Thoracic aorta (tissue), 2 donors: Measurements from ENCODE around the gene SOX15. TPM values are rescaled to one million over a fixed set of nuclear protein-coding genes. Genes with fewer than 3 reads are reported as not detected.

Source experiments
- ATAC-seq: fragments of 150-250 bp; one replicate; pipeline ENCODE4 v1.8.0; 2017; ENCODE audit warnings: low read depth; ENCODE audit not compliant: insufficient number of reproducible peaks, low FRiP score
- DNase-seq: peaks from one replicate; pipeline ENCODE4 v3.0.0-alpha.2; 2020; ENCODE audit warnings: low spot score
- H3K27ac ChIP-seq, 2 donors: fragments of 200-600 bp; sonication (generic); 1 replicate in 1 of 2; 2 replicates in 1 of 2; pipeline ENCODE4 v1.5.1; 2016; ENCODE audit warnings: mild to moderate bottlenecking in 2 of 2, moderate library complexity in 2 of 2
- H3K27me3 ChIP-seq: fragments of 200-600 bp; sonication (generic); replicated peaks from 2 replicates; pipeline ENCODE4 v1.6.0; 2016; ENCODE audit warnings: mild to moderate bottlenecking; ENCODE audit not compliant: insufficient read depth
- H3K36me3 ChIP-seq: fragments of 200-600 bp; sonication (generic); one replicate; pipeline ENCODE4 v1.5.1; 2016
- H3K4me1 ChIP-seq, 2 donors: fragments of 200-600 bp; sonication (generic); 1 replicate in 1 of 2; 2 replicates in 1 of 2; pipeline versions ENCODE4 v1.5.1 to v1.6.0; 2016; ENCODE audit warnings: low read depth in 2 of 2, mild to moderate bottlenecking in 1 of 2; ENCODE audit not compliant: control insufficient read depth in 1 of 2
- H3K4me3 ChIP-seq: fragments of 200-600 bp; sonication (generic); 2 replicates; pipeline ENCODE4 v1.5.1; 2016; ENCODE audit warnings: mild to moderate bottlenecking
- H3K9me3 ChIP-seq: fragments of 200-600 bp; sonication (generic); 2 replicates; pipeline ENCODE4 v1.5.1; 2016
- CTCF ChIP-seq: fragments of 200-600 bp; sonication (generic); IDR thresholded peaks from one replicate; pipeline ENCODE4 v1.5.1; 2019; ENCODE audit warnings: antibody characterized with exemption
- total RNA-seq, 2 donors: library from RNA; depleted of rRNA; stranded (reverse); fragments of >200 nt; gene quantifications; one replicate each; pipeline versions ENCODE4 v1.1.0 to v1.2.3, GENCODE V29; 2016

Gene SOX15
- total RNA-seq = 1 to 10 TPM in 1 of 2 donors, under 1 TPM in 1; 0.81 to 2.8 TPM

DNA sequence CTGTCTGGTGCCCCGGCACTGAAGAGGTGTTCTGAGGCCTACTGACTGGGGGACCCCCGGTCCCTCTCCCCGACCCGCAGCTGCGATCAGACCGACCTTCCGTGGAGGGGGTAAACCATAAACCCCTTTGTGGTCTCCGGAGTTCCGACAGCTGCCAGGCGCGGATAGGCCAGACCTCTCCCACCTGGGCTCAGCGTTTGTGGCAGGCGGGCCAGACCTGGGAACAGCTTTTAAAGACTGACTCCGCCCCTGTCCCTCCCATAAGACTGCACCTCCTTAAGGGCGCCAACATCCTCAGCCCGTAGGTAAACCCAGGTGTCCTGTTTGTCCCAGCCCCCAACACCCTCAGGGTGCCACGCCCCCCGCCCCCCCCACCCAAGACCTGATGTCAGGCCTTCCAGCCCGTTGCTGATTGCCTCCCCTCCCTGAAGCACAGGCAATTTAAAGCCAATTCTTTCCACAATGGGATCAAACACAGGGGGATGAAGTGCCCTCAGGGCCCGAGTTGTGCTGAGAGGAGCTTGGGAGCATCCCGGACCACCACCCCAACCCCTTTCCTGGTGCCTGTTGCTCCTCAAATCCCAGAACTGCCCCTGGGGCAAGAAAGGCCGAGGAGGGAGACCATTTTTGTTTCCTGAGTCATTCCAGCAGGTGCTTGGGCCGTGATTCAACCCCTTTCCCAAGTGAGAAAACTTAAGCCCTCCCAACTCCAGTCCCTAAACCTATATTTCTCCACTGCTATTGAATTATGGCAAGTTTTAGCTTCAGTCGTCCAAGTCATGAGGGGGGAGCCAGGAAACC lies at the start of gene SOX15:
SOX15 (minus strand) TSS at position 204 of the 801 bp plus-strand sequence. CDS start 418 bp downstream, outside the sequence.
- peaks cover 0 to 22% of the 10 kb centered on the region in 2 donors for H3K4me1 ChIP-seq
- no peak for TF ChIP-seq CTCF
- no peak for ATAC-seq
- no peak for DNase-seq
- H3K27me3 ChIP-seq = no peaks in the 10 kb centered on the region
- peak within 1 kb of the TSS; percentile 44 to 50 for H3K27ac ChIP-seq
- no peaks in the 10 kb centered on the region for H3K9me3 ChIP-seq
- peaks cover 34% of the 10 kb centered on the region for H3K36me3 ChIP-seq
- H3K4me3 ChIP-seq = peak within 1 kb of the TSS; percentile 75

GRCh38 chr17:7636163-7636562 lies 46.3 kb upstream of the SOX15 start:
- Histone ChIP-seq H3K36me3 (no peaks in the 10 kb centered on the region), H3K9me3 (no peaks in the 10 kb centered on the region), H3K27me3 (no peaks in the 10 kb centered on the region), H3K4me1 (no peaks in the 10 kb centered on the region), H3K27ac (no peak overlapping the region), H3K4me3 (no peak overlapping the region)
- DNase-seq = no peak
- no peak for ATAC-seq
- TF ChIP-seq CTCF = no peak

DNA sequence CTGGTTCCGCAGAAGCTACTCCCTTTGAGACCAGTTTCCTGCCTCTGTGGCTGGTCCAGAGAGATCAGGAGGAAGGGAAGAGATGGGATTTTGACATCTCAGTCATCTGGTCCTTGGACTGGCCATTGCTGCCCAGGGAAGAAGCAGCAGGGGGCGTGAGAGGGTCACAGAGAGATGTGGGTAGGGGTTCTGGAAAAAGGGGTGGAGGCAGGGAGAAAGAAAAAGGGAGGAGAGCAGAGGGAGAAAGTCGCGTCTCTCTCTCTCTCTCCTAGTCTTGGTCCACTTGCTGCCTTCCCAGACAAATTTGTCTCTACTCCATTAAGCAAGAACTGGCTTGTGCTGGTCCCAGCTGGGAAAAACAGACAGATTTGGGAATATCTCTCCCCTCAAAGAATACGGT lies 44.5 kb upstream of the SOX15 start:
- ATAC-seq (no peak), DNase-seq (no peak)
- TF ChIP-seq CTCF = no peak
- H3K4me3 ChIP-seq = no peak overlapping the region
- H3K27me3 ChIP-seq = no peaks in the 10 kb centered on the region
- no peaks in the 10 kb centered on the region for H3K9me3 ChIP-seq
- H3K4me1 ChIP-seq = no peaks in the 10 kb centered on the region
- no peak overlapping the region for H3K27ac ChIP-seq
- no peaks in the 10 kb centered on the region for H3K36me3 ChIP-seq

GRCh38 chr17:7633093-7633492 lies 43.2 kb upstream of the SOX15 start:
- Histone ChIP-seq H3K4me1 (no peaks in the 10 kb centered on the region), H3K36me3 (no peaks in the 10 kb centered on the region), H3K4me3 (no peak overlapping the region), H3K27me3 (no peaks in the 10 kb centered on the region), H3K9me3 (no peaks in the 10 kb centered on the region), H3K27ac (no peak overlapping the region)
- ATAC-seq (no peak), DNase-seq (no peak)
- no peak for TF ChIP-seq CTCF

DNA sequence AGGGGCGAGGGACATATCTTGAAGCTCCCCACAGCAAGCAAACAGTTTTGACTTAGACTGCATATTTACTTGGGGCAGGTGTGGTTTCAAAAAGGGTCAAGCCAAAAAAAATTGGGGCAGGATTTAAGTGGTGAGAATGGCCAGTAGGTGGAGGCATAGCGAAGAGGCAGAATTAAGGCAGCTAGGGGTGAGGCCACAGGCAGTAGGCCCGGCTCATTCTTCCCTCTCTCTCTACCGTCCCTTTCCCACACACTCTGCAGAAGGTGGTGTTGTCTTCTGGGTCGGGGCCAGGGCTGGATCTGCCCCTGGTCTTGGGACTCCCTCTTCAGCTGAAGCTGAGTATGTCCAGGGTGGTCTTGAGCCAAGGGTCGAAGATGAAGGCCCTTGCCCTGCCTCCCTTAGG lies 42.6 kb upstream of the SOX15 start:
- DNase-seq (no peak), ATAC-seq (no peak)
- no peak overlapping the region for H3K27ac ChIP-seq
- H3K4me1 ChIP-seq = no peaks in the 10 kb centered on the region
- H3K9me3 ChIP-seq = no peaks in the 10 kb centered on the region
- TF ChIP-seq CTCF = no peak
- no peaks in the 10 kb centered on the region for H3K27me3 ChIP-seq
- no peak overlapping the region for H3K4me3 ChIP-seq
- H3K36me3 ChIP-seq = no peaks in the 10 kb centered on the region
